ENCODE measurements around the gene NUDT14.
A peak's percentile ranks its signal among the peaks of the same experiment; 100 is the strongest.

Gene NUDT14

GRCh38 chr14:105144666-105145380 is 36.3 kb downstream of the NUDT14 start:
- peak; percentile 21 for DNase-seq

- peak; percentile 17 for DNase-seq
Measured at GRCh38 chr14:105144026-105144665, 37.0 kb downstream of the NUDT14 start.

GRCh38 chr14:105143451-105144025 is 37.6 kb downstream of the NUDT14 start:
- DNase-seq = peak; percentile 11

- peak; percentile 15 for DNase-seq
Measured at GRCh38 chr14:105142651-105143450, 38.3 kb downstream of the NUDT14 start.

GRCh38 chr14:105141486-105142281 is 39.4 kb downstream of the NUDT14 start:
- DNase-seq = peak; percentile 8

- peak; percentile 9 for DNase-seq
Measured at GRCh38 chr14:105141026-105141425, 40.1 kb downstream of the NUDT14 start.

- no peak for DNase-seq
Measured at GRCh38 chr14:105140581-105140980, 40.5 kb downstream of the NUDT14 start.

- DNase-seq = peak; percentile 12
Measured at GRCh38 chr14:105139831-105140239, 41.3 kb downstream of the NUDT14 start.

- DNase-seq = peak; percentile 10
Measured at GRCh38 chr14:105139212-105139825, 41.8 kb downstream of the NUDT14 start.

- DNase-seq = peak; percentile 18
Measured at GRCh38 chr14:105138551-105139111, 42.5 kb downstream of the NUDT14 start.

GRCh38 chr14:105138021-105138541 is 43.0 kb downstream of the NUDT14 start:
- peak; percentile 7 for DNase-seq

GRCh38 chr14:105137481-105138020 is 43.6 kb downstream of the NUDT14 start:
- peak; percentile 17 for DNase-seq

- peak; percentile 12 for DNase-seq
Measured at GRCh38 chr14:105136401-105137322, 44.5 kb downstream of the NUDT14 start.

GRCh38 chr14:105135700-105136395 is 45.3 kb downstream of the NUDT14 start:
- no peak for DNase-seq

GRCh38 chr14:105132921-105133654 is 48.0 kb downstream of the NUDT14 start:
- DNase-seq = peak; percentile 0

GRCh38 chr14:105131241-105131640 is 49.9 kb downstream of the NUDT14 start:
- no peak for DNase-seq

GRCh38 chr14:105128059-105128458 is 53.1 kb downstream of the NUDT14 start:
- no peak for DNase-seq

GRCh38 chr14:105126981-105127329 is 54.2 kb downstream of the NUDT14 start:
- DNase-seq = no peak

All from right hindlimb (tissue), 1 donor.